Muscle of leg (tissue), 16 donors: ENCODE results near the gene RHNO1. TPM values are rescaled to one million over a fixed set of nuclear protein-coding genes. Genes with fewer than 3 reads are reported as not detected.

Experiments used
- DNase-seq: peaks from one replicate; pipeline ENCODE4 v3.0.0; 2013
- H3K27ac ChIP-seq: one replicate; pipeline ENCODE4 v1.5.1; 2013; ENCODE audit warnings: mild to moderate bottlenecking, low read length, control low read depth
- H3K27me3 ChIP-seq: one replicate; pipeline ENCODE4 v1.6.1; 2013; ENCODE audit warnings: low read length; ENCODE audit not compliant: control insufficient read depth, insufficient read depth
- H3K36me3 ChIP-seq: one replicate; pipeline ENCODE4 v1.6.1; 2013; ENCODE audit warnings: low read length; ENCODE audit not compliant: control insufficient read depth, insufficient read depth
- H3K4me1 ChIP-seq: one replicate; pipeline ENCODE4 v1.6.1; 2013; ENCODE audit warnings: low read length; ENCODE audit not compliant: control insufficient read depth, insufficient read depth
- H3K4me3 ChIP-seq: one replicate; pipeline ENCODE4 v1.5.1; 2013; ENCODE audit warnings: low read length, control low read depth
- H3K9me3 ChIP-seq: replicated peaks from 2 replicates; pipeline ENCODE4 v1.6.1; 2013; ENCODE audit warnings: low read depth, low read length; ENCODE audit not compliant: control insufficient read depth
- WGBS: methylation state at CpG from one replicate; pipeline ENCODE4 v1.1.5; 2013; ENCODE audit warnings: missing lambda C conversion rate; ENCODE audit not compliant: insufficient coverage; 5-methylcytosine and 5-hydroxymethylcytosine counted together
- long read RNA-seq, 11 donors: transcript quantifications; one replicate each; lab custom pipeline, GENCODE V29; 2026
- polyA plus RNA-seq, 8 donors: library from polyadenylated mRNA; unstranded; fragments of 120-200 nt; gene quantifications; one replicate each; pipeline versions ENCODE4 v1.2.1 to v1.2.3, GENCODE V29; 2013; ENCODE audit warnings: inconsistent platforms in 1 of 8, low replicate concordance in 1 of 8; ENCODE audit not compliant: insufficient read length in 8 of 8, insufficient read depth in 1 of 8
- total RNA-seq: library from RNA; stranded (reverse); fragments of 120-200 nt; gene quantifications from one replicate; pipeline ENCODE4 v1.2.4, GENCODE V29; 2013

RHNO1 gene, protein sequence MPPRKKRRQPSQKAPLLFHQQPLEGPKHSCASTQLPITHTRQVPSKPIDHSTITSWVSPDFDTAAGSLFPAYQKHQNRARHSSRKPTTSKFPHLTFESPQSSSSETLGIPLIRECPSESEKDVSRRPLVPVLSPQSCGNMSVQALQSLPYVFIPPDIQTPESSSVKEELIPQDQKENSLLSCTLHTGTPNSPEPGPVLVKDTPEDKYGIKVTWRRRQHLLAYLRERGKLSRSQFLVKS
- total RNA-seq (17.8 TPM), polyA plus RNA-seq (10 to 100 TPM; 18.3 to 28.3 (median 25.3) TPM)
- long read RNA-seq, donor 1, transcript RHNO1-204 (3 exons, 1,870 nt), result major isoform, 7 of 10 reads
- long read RNA-seq, donor 1, partial matches to known transcripts, result 0 of 10 reads
- long read RNA-seq, donor 1, other reads (novel, unspliced or antisense), result 0 of 10 reads
- long read RNA-seq, donor 2, partial matches to known transcripts, result 0 of 3 reads
- long read RNA-seq, donor 2, other reads (novel, unspliced or antisense), result 0 of 3 reads
- long read RNA-seq, donor 3, transcript RHNO1-204 (3 exons, 1,870 nt), result major isoform, 7 of 8 reads
- long read RNA-seq, donor 3, partial matches to known transcripts, result 0 of 8 reads
- long read RNA-seq, donor 3, other reads (novel, unspliced or antisense), result 0 of 8 reads
- long read RNA-seq, donor 4, transcript RHNO1-210 (1 exons, 1,008 nt), result major isoform, 5 of 6 reads
- long read RNA-seq, donor 4, partial matches to known transcripts, result 0 of 6 reads
- long read RNA-seq, donor 4, other reads (novel, unspliced or antisense), result 0 of 6 reads
- long read RNA-seq, donor 5, transcript RHNO1-210 (1 exons, 1,008 nt), result minor isoform, 12 of 32 reads
- long read RNA-seq, donor 5, transcript RHNO1-204 (3 exons, 1,870 nt), result major isoform, 18 of 32 reads
- long read RNA-seq, donor 5, partial matches to known transcripts, result 0 of 32 reads
- long read RNA-seq, donor 5, other reads (novel, unspliced or antisense), result 0 of 32 reads
- long read RNA-seq, donor 6, transcript RHNO1-210 (1 exons, 1,008 nt), result minor isoform, 7 of 19 reads
- long read RNA-seq, donor 6, transcript RHNO1-204 (3 exons, 1,870 nt), result major isoform, 10 of 19 reads
- long read RNA-seq, donor 6, partial matches to known transcripts, result 0 of 19 reads
- long read RNA-seq, donor 6, other reads (novel, unspliced or antisense), result 0 of 19 reads
- long read RNA-seq, donor 7, transcript RHNO1-204 (3 exons, 1,870 nt), result minor isoform, 9 of 24 reads
- long read RNA-seq, donor 7, transcript RHNO1-210 (1 exons, 1,008 nt), result major isoform, 13 of 24 reads
- long read RNA-seq, donor 7, partial matches to known transcripts, result 0 of 24 reads
- long read RNA-seq, donor 7, other reads (novel, unspliced or antisense), result 0 of 24 reads
- long read RNA-seq, donor 8, transcript RHNO1-210 (1 exons, 1,008 nt), result major isoform, 5 of 10 reads
- long read RNA-seq, donor 8, partial matches to known transcripts, result 0 of 10 reads
- long read RNA-seq, donor 8, other reads (novel, unspliced or antisense), result 0 of 10 reads
- long read RNA-seq, donor 9, transcript RHNO1-210 (1 exons, 1,008 nt), result major isoform, 6 of 11 reads
- long read RNA-seq, donor 9, partial matches to known transcripts, result 0 of 11 reads
- long read RNA-seq, donor 9, other reads (novel, unspliced or antisense), result 0 of 11 reads
- long read RNA-seq, donor 10, transcript RHNO1-210 (1 exons, 1,008 nt), result major isoform, 13 of 23 reads
- long read RNA-seq, donor 10, transcript RHNO1-204 (3 exons, 1,870 nt), result minor isoform, 9 of 23 reads
- long read RNA-seq, donor 10, partial matches to known transcripts, result 0 of 23 reads
- long read RNA-seq, donor 10, other reads (novel, unspliced or antisense), result 0 of 23 reads
- long read RNA-seq, donor 11, transcript RHNO1-210 (1 exons, 1,008 nt), result minor isoform, 5 of 16 reads
- long read RNA-seq, donor 11, transcript RHNO1-204 (3 exons, 1,870 nt), result major isoform, 9 of 16 reads
- long read RNA-seq, donor 11, partial matches to known transcripts, result 0 of 16 reads
- long read RNA-seq, donor 11, other reads (novel, unspliced or antisense), result 0 of 16 reads

DNA sequence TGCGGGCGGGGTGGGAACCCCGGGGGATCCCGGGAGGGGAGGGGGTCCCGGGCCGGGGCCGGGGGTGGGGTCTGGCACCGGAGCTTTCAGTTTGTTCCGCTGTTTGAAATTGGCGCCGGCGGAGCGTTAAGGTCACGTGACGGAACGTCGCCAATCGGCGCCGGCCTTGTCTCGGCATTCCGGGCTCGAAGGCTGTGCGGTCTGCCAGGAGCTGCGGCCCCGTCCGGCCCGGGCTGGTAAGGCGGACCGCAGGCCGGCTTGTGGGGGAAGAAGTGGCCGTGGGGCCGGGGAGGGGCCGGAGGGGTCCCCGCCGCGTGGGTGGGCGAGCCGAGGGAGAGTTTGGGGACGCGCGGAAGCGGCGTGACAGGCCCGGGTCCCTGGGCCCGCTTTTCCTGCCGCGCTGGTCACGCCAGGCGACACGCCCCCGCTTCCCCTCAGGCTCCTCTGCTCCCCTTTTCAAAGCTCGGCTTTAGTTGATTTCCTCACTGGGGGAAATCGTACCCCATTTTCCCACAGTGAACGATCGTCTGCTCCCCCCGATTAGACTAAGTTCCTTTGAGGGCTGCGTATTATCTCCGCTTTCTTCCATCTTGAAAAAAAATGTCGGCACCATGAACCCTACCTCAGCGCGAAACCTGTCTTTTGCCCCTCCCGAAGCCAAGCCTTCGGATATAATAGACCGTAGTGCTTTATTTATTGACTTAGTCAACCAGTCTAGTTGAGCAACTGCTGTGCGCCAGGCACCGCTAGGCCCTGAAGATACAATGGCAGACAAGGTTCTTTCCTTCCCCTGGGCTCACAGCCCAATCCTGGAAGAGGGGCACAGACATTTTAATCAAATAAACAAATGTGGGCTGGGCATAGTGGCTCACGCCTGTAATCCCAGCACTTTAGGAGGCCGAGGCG lies at the start of gene RHNO1, which contains the start of gene FOXM1:
Gene RHNO1, plus strand, starts transcription at position 177 of the 906 bp plus-strand sequence. CDS start 8,144 bp downstream, outside the sequence.
Gene FOXM1, minus strand, starts transcription at position 128 of the 906 bp plus-strand sequence. CDS start 2,696 bp downstream, outside the sequence.
- H3K36me3 ChIP-seq, result peaks cover 10% of the 10 kb centered on the region
- H3K27me3 ChIP-seq, result no peaks in the 10 kb centered on the region

DNA sequence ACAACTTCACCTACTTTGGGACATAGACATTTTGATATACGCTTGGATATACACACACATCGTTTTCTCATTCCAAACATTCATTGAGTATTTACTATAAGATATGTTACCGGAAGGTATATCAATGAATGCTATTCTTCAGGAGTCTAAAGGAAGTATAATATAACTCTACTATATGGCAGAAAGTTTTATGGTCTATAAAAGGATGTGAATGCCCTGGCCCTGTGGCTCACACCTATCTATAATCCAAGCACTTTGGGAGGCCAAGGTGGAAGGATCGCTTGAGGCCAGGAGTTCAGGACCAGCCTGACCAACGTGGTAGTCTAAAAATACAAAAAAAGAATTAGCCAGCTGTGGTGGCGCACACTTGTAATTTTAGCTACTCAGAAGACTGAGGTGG lies 47.7 kb upstream of the RHNO1 start:
- H3K4me1 ChIP-seq, result peaks cover 11% of the 10 kb centered on the region
- H3K36me3 ChIP-seq, result peaks cover 64% of the 10 kb centered on the region
- no peak for DNase-seq
- 100% methylated on average over 1 of the region's 6 CpGs for WGBS
- no peak overlapping the region for H3K27ac ChIP-seq
- no peak overlapping the region for H3K4me3 ChIP-seq
- H3K9me3 ChIP-seq, result no peaks in the 10 kb centered on the region
- H3K27me3 ChIP-seq, result no peaks in the 10 kb centered on the region

More for the DNA sequence above, at the start of gene RHNO1, which contains the start of gene FOXM1:
- H3K4me1 ChIP-seq, result peaks cover 17% of the 10 kb centered on the region
- H3K27ac ChIP-seq, result peak within 1 kb of the TSS; percentile 96
- peak; percentile 97 for DNase-seq
- WGBS, result under 1% methylated on average over 62 of the region's 70 CpGs
- H3K4me3 ChIP-seq, result peak within 1 kb of the TSS; percentile 91
- H3K9me3 ChIP-seq, result no peaks in the 10 kb centered on the region

DNA sequence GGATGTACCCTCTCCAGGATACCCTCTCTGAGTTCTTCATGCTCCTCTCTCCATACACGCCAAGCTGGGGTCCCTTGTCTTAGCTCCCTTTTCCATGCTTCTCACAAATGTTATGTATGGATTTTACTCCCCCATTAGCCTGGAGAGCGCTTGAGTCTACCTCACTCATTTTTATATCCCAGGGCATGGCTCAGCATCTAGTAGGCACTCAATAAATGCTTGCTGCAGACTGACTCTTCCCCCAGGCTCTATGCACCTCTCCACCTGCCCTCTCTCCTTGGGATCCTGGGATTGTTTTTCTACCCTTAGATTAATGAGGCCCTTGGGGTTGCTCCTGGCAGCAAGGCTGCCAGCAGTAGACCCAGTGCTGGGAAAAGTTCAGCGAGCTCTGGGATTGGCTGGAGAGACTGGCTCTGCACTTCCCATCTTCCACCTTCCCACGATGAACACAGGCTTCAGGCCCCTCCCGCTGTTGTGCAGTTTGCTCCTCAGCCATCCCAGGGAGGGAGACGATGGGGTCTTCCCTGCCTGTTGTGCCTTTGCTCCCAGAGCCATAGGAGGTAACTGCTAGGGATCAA lies 44.4 kb upstream of the RHNO1 start:
- H3K27ac ChIP-seq, result no peak overlapping the region
- 94% methylated on average over 2 of the region's 6 CpGs for WGBS
- DNase-seq, result no peak
- peaks cover 28% of the 10 kb centered on the region for H3K4me1 ChIP-seq
- H3K4me3 ChIP-seq, result no peak overlapping the region
- H3K36me3 ChIP-seq, result peaks cover 30% of the 10 kb centered on the region
- H3K9me3 ChIP-seq, result no peaks in the 10 kb centered on the region
- no peaks in the 10 kb centered on the region for H3K27me3 ChIP-seq

DNA sequence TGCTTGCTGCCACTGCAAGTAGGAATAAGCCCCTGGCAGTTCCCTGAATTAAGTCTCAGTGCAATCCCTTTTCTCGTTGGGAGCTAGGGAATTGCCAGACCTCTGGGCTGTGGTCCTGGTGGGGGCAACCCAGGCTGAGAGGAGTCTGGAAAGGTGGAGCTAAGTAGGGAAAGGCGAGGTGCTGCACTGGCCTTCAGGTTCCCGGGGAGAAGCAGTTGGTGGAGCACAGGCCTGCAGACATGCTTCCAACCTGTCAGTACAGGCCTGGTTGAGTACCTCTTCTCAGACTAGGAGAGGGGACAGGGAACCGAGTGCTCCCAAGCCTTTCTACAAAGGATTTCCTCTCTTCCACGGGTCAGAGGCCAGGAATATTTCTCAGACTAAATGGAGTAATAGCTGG lies 43.7 kb upstream of the RHNO1 start:
- H3K27me3 ChIP-seq, result no peaks in the 10 kb centered on the region
- 46% methylated on average over 3 of the region's 5 CpGs for WGBS
- no peak for DNase-seq
- H3K4me1 ChIP-seq, result peaks cover 28% of the 10 kb centered on the region
- peaks cover 25% of the 10 kb centered on the region for H3K36me3 ChIP-seq
- no peak overlapping the region for H3K27ac ChIP-seq
- no peak overlapping the region for H3K4me3 ChIP-seq
- H3K9me3 ChIP-seq, result no peaks in the 10 kb centered on the region

DNA sequence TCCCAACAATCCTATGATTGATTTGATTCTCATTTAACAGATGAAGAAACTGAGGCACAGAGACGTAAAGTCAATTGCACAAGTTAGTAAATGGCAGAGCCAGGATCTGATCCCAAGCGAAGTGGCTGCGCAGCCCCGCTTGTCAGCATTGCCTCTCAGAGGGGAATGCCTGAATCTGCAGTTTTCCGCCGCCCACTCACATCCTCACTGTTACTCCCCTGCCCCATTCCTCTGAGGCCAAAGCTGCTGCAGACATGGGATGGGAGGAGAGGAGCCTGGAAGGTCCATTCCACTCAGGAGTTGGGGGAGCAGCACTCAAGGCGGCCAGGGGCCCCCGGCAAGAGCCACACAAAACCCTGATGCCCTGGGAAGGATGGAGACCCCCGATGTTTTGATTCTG lies 43.2 kb upstream of the RHNO1 start:
- Histone ChIP-seq H3K27me3 (no peaks in the 10 kb centered on the region), H3K36me3 (peaks cover 26% of the 10 kb centered on the region), H3K4me3 (no peak overlapping the region), H3K4me1 (peaks cover 28% of the 10 kb centered on the region), H3K9me3 (no peaks in the 10 kb centered on the region), H3K27ac (no peak overlapping the region)
- peak; percentile 56 for DNase-seq
- WGBS, result 61% methylated on average over 4 of the region's 9 CpGs

DNA sequence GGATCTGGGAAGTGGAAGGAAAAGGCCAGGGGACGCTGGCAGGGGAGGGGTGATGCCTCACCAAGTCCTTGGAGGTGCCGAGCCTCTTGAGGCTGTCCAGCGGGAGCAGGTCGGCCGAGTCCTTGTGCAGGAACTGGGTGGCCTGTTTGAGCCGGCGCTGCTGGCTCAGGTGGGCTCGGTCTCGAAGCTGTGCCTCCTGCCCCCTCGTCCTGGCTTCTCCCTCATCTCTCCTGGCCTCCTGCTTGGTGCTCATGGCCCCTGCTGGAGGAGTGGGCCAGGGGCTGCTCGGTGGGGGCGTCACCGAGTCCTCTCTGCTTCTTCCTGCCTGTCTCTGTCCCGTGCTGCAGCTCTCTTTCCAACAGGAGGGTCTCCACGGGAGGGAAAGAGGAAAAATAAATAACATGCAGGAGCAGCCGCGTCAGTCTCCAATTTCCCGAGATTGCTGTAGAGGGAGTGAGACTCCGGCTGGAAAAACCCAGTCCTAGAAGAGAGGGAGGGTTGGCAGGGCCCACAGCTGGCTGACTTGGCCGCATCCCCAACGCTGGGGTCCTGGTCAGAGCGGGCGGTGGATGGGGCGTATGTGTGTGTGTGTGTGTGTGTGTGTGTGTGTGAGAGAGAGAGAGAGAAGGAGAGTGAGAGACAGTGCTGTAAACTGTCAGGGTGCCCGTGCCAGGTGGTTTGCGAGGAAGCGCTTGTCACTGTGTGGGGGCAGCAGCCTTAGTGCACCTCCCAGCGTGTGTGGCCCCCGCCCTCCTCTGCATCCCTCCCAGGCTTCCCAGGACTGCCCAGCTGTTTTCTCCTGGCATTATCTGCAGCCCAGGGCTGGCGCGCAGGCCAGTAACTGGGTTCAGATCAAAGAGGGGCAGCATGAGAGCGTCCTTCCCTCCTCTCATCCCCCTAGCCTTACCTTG lies 42.2 kb upstream of the RHNO1 start, which contains the start of gene NRIP2:
Gene NRIP2, minus strand, starts transcription at position 455 of the 911 bp plus-strand sequence. Its CDS starts 52 bp downstream, at position 403.
- Histone ChIP-seq H3K4me1 (peaks cover 28% of the 10 kb centered on the region), H3K4me3 (peak within 1 kb of the TSS; percentile 27), H3K36me3 (peaks cover 29% of the 10 kb centered on the region), H3K9me3 (no peaks in the 10 kb centered on the region), H3K27ac (peak within 1 kb of the TSS; percentile 72), H3K27me3 (no peaks in the 10 kb centered on the region)
- peak; percentile 90 for DNase-seq
- WGBS, result 3% methylated on average over 28 of the region's 32 CpGs

DNA sequence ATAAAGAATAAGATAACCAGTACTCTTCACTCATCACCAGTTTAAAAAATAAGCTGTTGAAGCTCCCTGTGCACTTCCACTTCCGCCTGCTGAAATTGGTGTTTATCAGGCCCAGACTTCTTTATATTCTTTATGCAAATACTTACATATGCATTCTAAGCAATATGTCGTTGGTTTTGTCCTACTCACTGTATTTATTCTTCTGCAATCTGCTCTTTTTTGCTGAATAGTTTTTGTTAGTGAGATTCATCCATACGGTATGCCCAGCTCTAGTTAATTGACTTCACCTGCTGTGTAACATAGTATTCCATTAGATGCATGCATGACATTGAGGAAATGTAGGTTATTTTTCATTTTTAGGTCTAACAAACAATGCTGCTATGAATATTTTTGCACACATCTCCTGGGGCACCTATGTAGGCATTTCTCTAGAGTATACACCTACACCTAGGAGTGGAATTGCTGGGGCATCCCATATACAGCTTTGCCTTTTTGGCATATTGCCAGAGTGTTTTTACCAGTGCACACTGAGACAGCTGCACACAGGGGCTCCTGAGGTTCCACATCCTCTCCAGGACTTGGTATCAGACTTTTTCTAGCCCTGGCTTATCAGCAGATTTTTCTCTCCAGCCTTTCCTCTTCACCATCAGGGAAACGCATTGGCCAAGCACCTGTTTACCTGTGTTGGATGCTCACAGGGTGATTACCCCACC lies 41.2 kb upstream of the RHNO1 start:
- no peak for DNase-seq
- WGBS, result 100% methylated on average over 1 of the region's 4 CpGs
- Histone ChIP-seq H3K27me3 (no peaks in the 10 kb centered on the region), H3K4me1 (peaks cover 28% of the 10 kb centered on the region), H3K27ac (no peak overlapping the region), H3K9me3 (no peaks in the 10 kb centered on the region), H3K4me3 (no peak overlapping the region), H3K36me3 (peaks cover 24% of the 10 kb centered on the region)
